Uterus (tissue), 2 donors: ENCODE data around the gene MYO9A.

Experiments
- POLR2A ChIP-seq, 2 donors: fragments of 450-650 bp; IDR thresholded peaks; one replicate each; pipeline ENCODE4 v1.6.1; 2016; ENCODE audit warnings: antibody characterized with exemption in 2 of 2, mild to moderate bottlenecking in 1 of 2, moderate library complexity in 1 of 2
- TF ChIP-seq, protein P1 (sequence below), 4 experiments: fragments of 200-600 bp in 2 of 4; fragments of 450-650 bp in 2 of 4; sonication (generic) in 2 of 4; IDR thresholded peaks; one replicate each; pipeline ENCODE4 v1.5.1; 2016 to 2019; ENCODE audit warnings: antibody characterized with exemption in 4 of 4, mild to moderate bottlenecking in 2 of 4, moderate library complexity in 1 of 4

GRCh38 chr15:71806452-71806931, 311.5 kb downstream of the MYO9A start:
- TF ChIP-seq, protein P1, sequence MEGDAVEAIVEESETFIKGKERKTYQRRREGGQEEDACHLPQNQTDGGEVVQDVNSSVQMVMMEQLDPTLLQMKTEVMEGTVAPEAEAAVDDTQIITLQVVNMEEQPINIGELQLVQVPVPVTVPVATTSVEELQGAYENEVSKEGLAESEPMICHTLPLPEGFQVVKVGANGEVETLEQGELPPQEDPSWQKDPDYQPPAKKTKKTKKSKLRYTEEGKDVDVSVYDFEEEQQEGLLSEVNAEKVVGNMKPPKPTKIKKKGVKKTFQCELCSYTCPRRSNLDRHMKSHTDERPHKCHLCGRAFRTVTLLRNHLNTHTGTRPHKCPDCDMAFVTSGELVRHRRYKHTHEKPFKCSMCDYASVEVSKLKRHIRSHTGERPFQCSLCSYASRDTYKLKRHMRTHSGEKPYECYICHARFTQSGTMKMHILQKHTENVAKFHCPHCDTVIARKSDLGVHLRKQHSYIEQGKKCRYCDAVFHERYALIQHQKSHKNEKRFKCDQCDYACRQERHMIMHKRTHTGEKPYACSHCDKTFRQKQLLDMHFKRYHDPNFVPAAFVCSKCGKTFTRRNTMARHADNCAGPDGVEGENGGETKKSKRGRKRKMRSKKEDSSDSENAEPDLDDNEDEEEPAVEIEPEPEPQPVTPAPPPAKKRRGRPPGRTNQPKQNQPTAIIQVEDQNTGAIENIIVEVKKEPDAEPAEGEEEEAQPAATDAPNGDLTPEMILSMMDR (IDR thresholded peaks at IDR 0.05) = no peak
- TF ChIP-seq POLR2A (IDR thresholded peaks at IDR 0.05) = no peak
